ENCODE results near the gene HNRNPL.

- TF ChIP-seq CSRNP3 (CRISPR knock-in tag; IDR thresholded peaks at IDR 0.05): no peak
- TF ChIP-seq ARNTL (CRISPR knock-in tag; IDR thresholded peaks at IDR 0.05; ENCODE audit: borderline replicate concordance, low read depth): no peak
These were observed 4.3 kb downstream of the HNRNPL start for GRCh38 chr19:38845374-38846024.

Data from SK-N-SH treated with all-trans-retinoic acid at 6 μM for 48 hours (cell line).